Keratinocyte (primary cell): Measurements from ENCODE around the gene PDZRN4. TPM values are rescaled to one million over a fixed set of nuclear protein-coding genes. Genes with fewer than 3 reads are reported as not detected.

Source experiments
- DNase-seq: peaks from one replicate; pipeline ENCODE4 v3.0.0-alpha.2; 2011; ENCODE audit warnings: low read depth, missing footprints, low spot score
- FAIRE-seq: peaks from 2 replicates; lab custom pipeline; 2011; peaks lifted over from hg19 to GRCh38; lab: Jason Lieb, UNC
- H2AFZ ChIP-seq: 2 replicates; pipeline ENCODE4 v1.6.0; 2012; ENCODE audit warnings: low read length, control low read depth, inconsistent platforms; ENCODE audit not compliant: control insufficient read depth
- H3K27ac ChIP-seq: 2 replicates; pipeline ENCODE4 v1.5.1; 2011; ENCODE audit warnings: low read length; ENCODE audit not compliant: control insufficient read depth, insufficient read depth
- H3K27me3 ChIP-seq: 3 replicates; pipeline ENCODE4 v1.6.0; 2011; ENCODE audit warnings: low read length; ENCODE audit not compliant: control insufficient read depth, insufficient read depth; ENCODE audit errors: extremely low read depth
- H3K36me3 ChIP-seq, 2 experiments: 2 replicates in 1 of 2; 3 replicates in 1 of 2; pipeline ENCODE4 v1.5.1; 2011; ENCODE audit warnings: low read length in 2 of 2, mild to moderate bottlenecking in 1 of 2; ENCODE audit not compliant: control insufficient read depth in 2 of 2, insufficient read depth in 2 of 2; ENCODE audit errors: extremely low read depth in 1 of 2
- H3K4me1 ChIP-seq: 3 replicates; pipeline ENCODE4 v1.5.1; 2011; ENCODE audit warnings: low read length; ENCODE audit not compliant: control insufficient read depth, insufficient read depth; ENCODE audit errors: extremely low read depth
- H3K4me2 ChIP-seq: 3 replicates; pipeline ENCODE4 v1.6.0; 2011; ENCODE audit warnings: low read depth, low read length; ENCODE audit not compliant: control insufficient read depth, insufficient read depth; ENCODE audit errors: extremely low read depth
- H3K4me3 ChIP-seq, 3 experiments: fragments of 200-600 bp in 1 of 3; sonication (generic) in 1 of 3; 2 replicates in 2 of 3; 3 replicates in 1 of 3; pipeline ENCODE4 v1.5.1; 2011 to 2016; ENCODE audit warnings: low read length in 3 of 3, mild to moderate bottlenecking in 3 of 3, control low read depth in 2 of 3, inconsistent platforms in 1 of 3, low read depth in 1 of 3, mixed read lengths in 1 of 3, mixed run types in 1 of 3, moderate library complexity in 1 of 3; ENCODE audit not compliant: control insufficient read depth in 2 of 3, insufficient read depth in 2 of 3; ENCODE audit errors: extremely low read depth in 1 of 3
- H3K79me2 ChIP-seq: 2 replicates; pipeline ENCODE4 v1.6.0; 2012; ENCODE audit warnings: low read length; ENCODE audit not compliant: control insufficient read depth, insufficient read depth
- H3K9ac ChIP-seq: 3 replicates; pipeline ENCODE4 v1.6.0; 2011; ENCODE audit warnings: low read length; ENCODE audit not compliant: control insufficient read depth, insufficient read depth; ENCODE audit errors: extremely low read depth
- H3K9me1 ChIP-seq: 3 replicates; pipeline ENCODE4 v1.6.0; 2011; ENCODE audit warnings: low read length; ENCODE audit not compliant: control insufficient read depth, insufficient read depth; ENCODE audit errors: extremely low read depth
- H3K9me3 ChIP-seq: 2 replicates; pipeline ENCODE4 v1.5.1; 2012; ENCODE audit warnings: low read depth, low read length; ENCODE audit not compliant: control insufficient read depth
- H4K20me1 ChIP-seq: 3 replicates; pipeline ENCODE4 v1.6.0; 2011; ENCODE audit warnings: low read length; ENCODE audit not compliant: control insufficient read depth, insufficient read depth; ENCODE audit errors: extremely low read depth
- EZH2 ChIP-seq: IDR thresholded peaks from one replicate; pipeline ENCODE4 v1.6.1; 2012; ENCODE audit warnings: inconsistent platforms, mild to moderate bottlenecking, low read length, moderate library complexity
- dilution Hi-C: fragments of 300-500 bp; cut with MboI; formaldehyde crosslinking; loops from one replicate; pipeline ENCODE4 v1.7.0; 2020; ENCODE audit warnings: low sequenced_read_pairs; ENCODE audit not compliant: extremely low pct_ligation_motif_present
- polyA plus RNA-seq, 5 experiments: library from polyadenylated mRNA; depleted of rRNA in 3 of 5; stranded (reverse) in 3 of 5; stranded (forward) in 1 of 5; unstranded in 1 of 5; fragments of >200 nt; gene quantifications; 1 replicate in 1 of 5; 2 replicates in 3 of 5; 3 replicates in 1 of 5; pipeline versions ENCODE4 v1.2.1 to v1.2.3, GENCODE V29; 2011 to 2012; ENCODE audit warnings: missing spikeins in 2 of 5, low read depth in 1 of 5, low replicate concordance in 1 of 5
- TF ChIP-seq, protein P1 (sequence below), 3 experiments: IDR thresholded peaks in 1 of 3; conservative IDR thresholded peaks in 1 of 3; optimal IDR thresholded peaks in 1 of 3; 2 replicates in 2 of 3; 3 replicates in 1 of 3; pipeline versions ENCODE3 to v1.5.1; 2011; ENCODE audit warnings: low read length in 3 of 3, mild to moderate bottlenecking in 3 of 3, moderate library complexity in 2 of 3, control low read depth in 1 of 3, inconsistent platforms in 1 of 3; ENCODE audit not compliant: insufficient read depth in 2 of 3; ENCODE audit errors: extremely low read depth in 1 of 3

Gene PDZRN4
- polyA plus RNA-seq, 1 donor (not counting 4 experiments of a cell fraction or from before 2014, with no cell fraction given): not detected

DNA sequence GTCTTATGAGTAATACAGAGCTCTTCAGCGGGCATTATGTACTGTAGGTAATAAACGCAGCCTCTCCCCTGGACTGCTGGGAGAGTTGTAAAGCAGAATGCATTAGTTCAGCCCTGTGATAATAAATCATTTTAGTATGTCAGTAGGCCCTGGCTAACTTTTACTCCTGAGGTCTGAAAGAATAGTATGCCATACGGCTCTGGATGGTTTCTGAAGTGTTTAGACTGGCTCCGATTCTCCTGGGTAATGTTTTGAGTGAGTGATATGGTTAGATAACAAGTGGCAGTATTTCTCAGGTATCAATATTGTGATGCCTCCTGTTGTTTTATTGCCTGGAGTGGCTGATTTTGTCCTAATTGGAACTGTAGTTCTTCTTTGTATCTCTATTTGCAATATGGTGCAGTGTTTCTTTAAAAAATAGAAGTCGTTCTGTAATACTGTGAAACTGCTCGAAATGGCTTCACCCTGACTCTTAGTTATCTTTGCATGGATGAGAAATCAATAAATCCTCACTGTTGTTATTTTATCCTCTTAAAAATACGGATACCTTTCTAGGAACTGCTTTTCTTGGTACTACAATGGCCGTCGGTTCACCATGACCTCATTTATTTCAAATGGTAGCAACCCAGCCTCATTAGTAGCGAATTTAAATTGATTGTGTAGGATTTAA, 100.2 kb downstream of the PDZRN4 start:
- H3K36me3 ChIP-seq: no peaks in the 10 kb centered on the region

DNA sequence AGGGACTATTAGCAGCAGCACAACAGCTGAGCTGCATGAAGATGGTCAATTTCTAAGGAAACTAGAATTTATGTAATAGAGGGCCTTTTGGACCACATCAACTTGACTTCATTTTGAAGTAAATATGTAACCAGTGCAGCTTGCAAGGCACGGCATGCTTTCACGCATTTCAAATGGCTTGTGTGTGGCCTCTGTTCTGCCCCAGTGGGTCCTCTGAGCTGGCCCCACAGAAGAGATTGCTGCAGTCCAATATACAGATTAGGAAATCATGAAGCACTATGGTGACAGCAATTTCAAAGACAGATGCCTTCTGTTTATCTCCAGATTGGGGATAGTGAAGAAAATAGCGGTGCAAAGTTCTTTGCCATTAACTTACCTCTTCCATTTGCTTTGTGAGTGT, 101.4 kb downstream of the PDZRN4 start:
- H3K4me2 ChIP-seq: no peak overlapping the region
- H3K27me3 ChIP-seq: no peaks in the 10 kb centered on the region
- dilution Hi-C loops: no loop called here
- H3K9ac ChIP-seq: no peak overlapping the region
- no peaks in the 10 kb centered on the region for H3K79me2 ChIP-seq
- H3K9me3 ChIP-seq: no peaks in the 10 kb centered on the region
- no peak overlapping the region for H2AFZ ChIP-seq
- TF ChIP-seq, protein P1, sequence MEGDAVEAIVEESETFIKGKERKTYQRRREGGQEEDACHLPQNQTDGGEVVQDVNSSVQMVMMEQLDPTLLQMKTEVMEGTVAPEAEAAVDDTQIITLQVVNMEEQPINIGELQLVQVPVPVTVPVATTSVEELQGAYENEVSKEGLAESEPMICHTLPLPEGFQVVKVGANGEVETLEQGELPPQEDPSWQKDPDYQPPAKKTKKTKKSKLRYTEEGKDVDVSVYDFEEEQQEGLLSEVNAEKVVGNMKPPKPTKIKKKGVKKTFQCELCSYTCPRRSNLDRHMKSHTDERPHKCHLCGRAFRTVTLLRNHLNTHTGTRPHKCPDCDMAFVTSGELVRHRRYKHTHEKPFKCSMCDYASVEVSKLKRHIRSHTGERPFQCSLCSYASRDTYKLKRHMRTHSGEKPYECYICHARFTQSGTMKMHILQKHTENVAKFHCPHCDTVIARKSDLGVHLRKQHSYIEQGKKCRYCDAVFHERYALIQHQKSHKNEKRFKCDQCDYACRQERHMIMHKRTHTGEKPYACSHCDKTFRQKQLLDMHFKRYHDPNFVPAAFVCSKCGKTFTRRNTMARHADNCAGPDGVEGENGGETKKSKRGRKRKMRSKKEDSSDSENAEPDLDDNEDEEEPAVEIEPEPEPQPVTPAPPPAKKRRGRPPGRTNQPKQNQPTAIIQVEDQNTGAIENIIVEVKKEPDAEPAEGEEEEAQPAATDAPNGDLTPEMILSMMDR (optimal IDR thresholded peaks at IDR 0.05 in 1 of 3, IDR thresholded peaks at IDR 0.05 in 1 of 3, conservative IDR thresholded peaks at IDR 0.05 in 1 of 3; ENCODE audit: extremely low read depth in 1 of 3, insufficient read depth in 2 of 3, low read length in 3 of 3): no peak
- TF ChIP-seq EZH2: no peak
- H3K4me1 ChIP-seq: peaks cover 16% of the 10 kb centered on the region
- H3K4me3 ChIP-seq: no peak overlapping the region
- no peak for DNase-seq
- no peaks in the 10 kb centered on the region for H3K9me1 ChIP-seq
- no peak overlapping the region for H3K27ac ChIP-seq
- H4K20me1 ChIP-seq: no peaks in the 10 kb centered on the region
- no peaks in the 10 kb centered on the region for H3K36me3 ChIP-seq
- no peak for FAIRE-seq

More for the DNA sequence above, 100.2 kb downstream of the PDZRN4 start:
- Histone ChIP-seq H4K20me1 (no peaks in the 10 kb centered on the region), H3K4me3 (no peak overlapping the region), H3K9me1 (no peaks in the 10 kb centered on the region), H2AFZ (no peak overlapping the region), H3K79me2 (no peaks in the 10 kb centered on the region), H3K27me3 (no peaks in the 10 kb centered on the region), H3K4me2 (no peak overlapping the region), H3K4me1 (peaks cover 13% of the 10 kb centered on the region), H3K9ac (no peak overlapping the region), H3K27ac (no peak overlapping the region), H3K9me3 (no peaks in the 10 kb centered on the region)
- no peak for TF ChIP-seq EZH2
- TF ChIP-seq, protein P1 (optimal IDR thresholded peaks at IDR 0.05 in 1 of 3, IDR thresholded peaks at IDR 0.05 in 1 of 3, conservative IDR thresholded peaks at IDR 0.05 in 1 of 3; ENCODE audit: extremely low read depth in 1 of 3, insufficient read depth in 2 of 3, low read length in 3 of 3): no peak
- DNase-seq: no peak
- no peak for FAIRE-seq
- dilution Hi-C loops: no loop called here
